ENCODE data around the gene HAUS6. TPM values are rescaled to one million over a fixed set of nuclear protein-coding genes. Genes with fewer than 3 reads are reported as not detected.

HAUS6 gene
- total and polyA plus RNA-seq, 4 donors: 1.9 to 10.1 (median 5.6) TPM

DNA sequence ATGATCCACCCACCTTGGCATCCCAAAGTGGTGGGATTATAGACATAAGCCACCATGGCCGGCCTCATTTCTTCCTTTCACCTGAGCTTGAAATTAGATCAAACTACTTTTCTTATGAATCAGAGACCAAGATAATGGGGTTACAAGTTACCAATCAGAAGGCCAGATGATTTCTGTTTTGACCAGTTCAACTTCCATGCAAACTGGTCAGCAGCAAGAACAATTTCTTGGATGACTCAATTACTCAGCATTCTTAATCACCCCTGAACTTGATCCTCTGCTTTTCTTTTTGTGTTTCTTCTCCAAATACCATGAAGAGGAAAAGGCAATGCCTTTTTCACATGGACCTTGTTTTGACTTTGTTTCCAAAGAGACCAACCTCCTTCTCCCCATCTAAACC, 34.6 kb upstream of the HAUS6 start:
- Histone ChIP-seq H3K27me3 (ENCODE audit: control insufficient read depth in 4 of 4, insufficient read depth in 4 of 4, low read length in 3 of 4) (no peaks in the 10 kb centered on the region), H3K27ac (ENCODE audit: low read depth in 1 of 2, low read length in 2 of 2) (no peak overlapping the region), H3K9ac (ENCODE audit: low read depth in 1 of 2, low read length in 2 of 2) (no peak overlapping the region), H3K36me3 (ENCODE audit: control insufficient read depth in 4 of 4, insufficient read depth in 3 of 4, low read depth in 1 of 4, low read length in 3 of 4) (no peaks in the 10 kb centered on the region), H3K9me3 (ENCODE audit: control insufficient read depth in 4 of 4, low read length in 3 of 4) (no peaks in the 10 kb centered on the region), H3K4me1 (ENCODE audit: control insufficient read depth in 4 of 4, insufficient read depth in 4 of 4, low read length in 3 of 4) (peaks cover 0 to 16% (median 2%) of the 10 kb centered on the region in 4 donors), H3K4me3 (ENCODE audit: low read depth in 1 of 3, low read length in 3 of 3) (no peak overlapping the region)
- 95% methylated on average over 1 of the region's 1 CpG for WGBS
- DNase-seq (ENCODE audit: low spot score): no peak
- no peak for TF ChIP-seq YY1 (IDR thresholded peaks at IDR 0.05)
- TF ChIP-seq EGR1 (IDR thresholded peaks at IDR 0.05; ENCODE audit: low read depth in 2 of 2): no peak
- no peak for TF ChIP-seq FOXA2 (IDR thresholded peaks at IDR 0.05)
- TF ChIP-seq, protein P1, sequence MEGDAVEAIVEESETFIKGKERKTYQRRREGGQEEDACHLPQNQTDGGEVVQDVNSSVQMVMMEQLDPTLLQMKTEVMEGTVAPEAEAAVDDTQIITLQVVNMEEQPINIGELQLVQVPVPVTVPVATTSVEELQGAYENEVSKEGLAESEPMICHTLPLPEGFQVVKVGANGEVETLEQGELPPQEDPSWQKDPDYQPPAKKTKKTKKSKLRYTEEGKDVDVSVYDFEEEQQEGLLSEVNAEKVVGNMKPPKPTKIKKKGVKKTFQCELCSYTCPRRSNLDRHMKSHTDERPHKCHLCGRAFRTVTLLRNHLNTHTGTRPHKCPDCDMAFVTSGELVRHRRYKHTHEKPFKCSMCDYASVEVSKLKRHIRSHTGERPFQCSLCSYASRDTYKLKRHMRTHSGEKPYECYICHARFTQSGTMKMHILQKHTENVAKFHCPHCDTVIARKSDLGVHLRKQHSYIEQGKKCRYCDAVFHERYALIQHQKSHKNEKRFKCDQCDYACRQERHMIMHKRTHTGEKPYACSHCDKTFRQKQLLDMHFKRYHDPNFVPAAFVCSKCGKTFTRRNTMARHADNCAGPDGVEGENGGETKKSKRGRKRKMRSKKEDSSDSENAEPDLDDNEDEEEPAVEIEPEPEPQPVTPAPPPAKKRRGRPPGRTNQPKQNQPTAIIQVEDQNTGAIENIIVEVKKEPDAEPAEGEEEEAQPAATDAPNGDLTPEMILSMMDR (IDR thresholded peaks at IDR 0.05; ENCODE audit: low read depth, low read length, missing input control): no peak
- no peak for TF ChIP-seq JUND (IDR thresholded peaks at IDR 0.05)
- no peak for TF ChIP-seq RAD21 (IDR thresholded peaks at IDR 0.05)
- TF ChIP-seq, protein P2, sequence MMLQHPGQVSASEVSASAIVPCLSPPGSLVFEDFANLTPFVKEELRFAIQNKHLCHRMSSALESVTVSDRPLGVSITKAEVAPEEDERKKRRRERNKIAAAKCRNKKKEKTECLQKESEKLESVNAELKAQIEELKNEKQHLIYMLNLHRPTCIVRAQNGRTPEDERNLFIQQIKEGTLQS (IDR thresholded peaks at IDR 0.05): no peak
- no peak for TF ChIP-seq GABPA (IDR thresholded peaks at IDR 0.05 in 1 of 2, conservative IDR thresholded peaks at IDR 0.05 in 1 of 2)
- TF ChIP-seq, protein P3, sequence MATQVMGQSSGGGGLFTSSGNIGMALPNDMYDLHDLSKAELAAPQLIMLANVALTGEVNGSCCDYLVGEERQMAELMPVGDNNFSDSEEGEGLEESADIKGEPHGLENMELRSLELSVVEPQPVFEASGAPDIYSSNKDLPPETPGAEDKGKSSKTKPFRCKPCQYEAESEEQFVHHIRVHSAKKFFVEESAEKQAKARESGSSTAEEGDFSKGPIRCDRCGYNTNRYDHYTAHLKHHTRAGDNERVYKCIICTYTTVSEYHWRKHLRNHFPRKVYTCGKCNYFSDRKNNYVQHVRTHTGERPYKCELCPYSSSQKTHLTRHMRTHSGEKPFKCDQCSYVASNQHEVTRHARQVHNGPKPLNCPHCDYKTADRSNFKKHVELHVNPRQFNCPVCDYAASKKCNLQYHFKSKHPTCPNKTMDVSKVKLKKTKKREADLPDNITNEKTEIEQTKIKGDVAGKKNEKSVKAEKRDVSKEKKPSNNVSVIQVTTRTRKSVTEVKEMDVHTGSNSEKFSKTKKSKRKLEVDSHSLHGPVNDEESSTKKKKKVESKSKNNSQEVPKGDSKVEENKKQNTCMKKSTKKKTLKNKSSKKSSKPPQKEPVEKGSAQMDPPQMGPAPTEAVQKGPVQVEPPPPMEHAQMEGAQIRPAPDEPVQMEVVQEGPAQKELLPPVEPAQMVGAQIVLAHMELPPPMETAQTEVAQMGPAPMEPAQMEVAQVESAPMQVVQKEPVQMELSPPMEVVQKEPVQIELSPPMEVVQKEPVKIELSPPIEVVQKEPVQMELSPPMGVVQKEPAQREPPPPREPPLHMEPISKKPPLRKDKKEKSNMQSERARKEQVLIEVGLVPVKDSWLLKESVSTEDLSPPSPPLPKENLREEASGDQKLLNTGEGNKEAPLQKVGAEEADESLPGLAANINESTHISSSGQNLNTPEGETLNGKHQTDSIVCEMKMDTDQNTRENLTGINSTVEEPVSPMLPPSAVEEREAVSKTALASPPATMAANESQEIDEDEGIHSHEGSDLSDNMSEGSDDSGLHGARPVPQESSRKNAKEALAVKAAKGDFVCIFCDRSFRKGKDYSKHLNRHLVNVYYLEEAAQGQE (IDR thresholded peaks at IDR 0.05): no peak
- TF ChIP-seq RXRA (IDR thresholded peaks at IDR 0.05): no peak
- no peak for TF ChIP-seq SP1 (IDR thresholded peaks at IDR 0.05)

DNA sequence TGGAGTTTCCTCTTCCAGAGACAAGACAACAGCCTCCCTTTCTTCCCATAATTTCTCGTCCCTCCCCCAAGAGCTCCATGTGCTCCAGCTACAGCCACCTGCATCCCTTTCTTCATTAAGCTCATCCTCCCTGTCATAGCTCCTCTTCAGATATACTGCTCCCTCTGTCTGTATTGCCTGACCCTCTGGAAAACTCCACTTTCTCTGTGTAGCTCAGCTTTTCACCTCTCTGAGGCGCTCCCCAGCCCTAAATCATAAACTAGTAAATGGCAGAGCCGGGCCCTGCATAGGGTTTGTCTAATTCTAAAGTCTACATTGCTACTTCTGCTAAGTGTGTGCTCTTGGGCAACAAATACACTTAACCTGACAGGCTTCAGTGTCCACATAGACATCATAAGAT, 33.4 kb upstream of the HAUS6 start:
- WGBS: 80% methylated on average over 3 of the region's 3 CpGs

More for the DNA sequence above, 33.4 kb upstream of the HAUS6 start:
- Histone ChIP-seq H3K9me3 (ENCODE audit: control insufficient read depth in 4 of 4, low read length in 3 of 4) (no peaks in the 10 kb centered on the region), H3K27ac (ENCODE audit: low read depth in 1 of 2, low read length in 2 of 2) (no peak overlapping the region), H3K27me3 (ENCODE audit: control insufficient read depth in 4 of 4, insufficient read depth in 4 of 4, low read length in 3 of 4) (no peaks in the 10 kb centered on the region), H3K4me1 (ENCODE audit: control insufficient read depth in 4 of 4, insufficient read depth in 4 of 4, low read length in 3 of 4) (peaks cover 0 to 8% (median 1%) of the 10 kb centered on the region in 4 donors), H3K4me3 (ENCODE audit: low read depth in 1 of 3, low read length in 3 of 3) (no peak overlapping the region), H3K9ac (ENCODE audit: low read depth in 1 of 2, low read length in 2 of 2) (no peak overlapping the region), H3K36me3 (ENCODE audit: control insufficient read depth in 4 of 4, insufficient read depth in 3 of 4, low read depth in 1 of 4, low read length in 3 of 4) (no peaks in the 10 kb centered on the region)
- no peak for DNase-seq (ENCODE audit: low spot score)
- TF ChIP-seq, protein P2 (IDR thresholded peaks at IDR 0.05): no peak
- TF ChIP-seq, protein P1 (IDR thresholded peaks at IDR 0.05; ENCODE audit: low read depth, low read length, missing input control): no peak
- TF ChIP-seq RXRA (IDR thresholded peaks at IDR 0.05) (no peak), YY1 (IDR thresholded peaks at IDR 0.05) (no peak), FOXA2 (IDR thresholded peaks at IDR 0.05) (no peak), HNF4A (conservative IDR thresholded peaks at IDR 0.05) (no peak), RAD21 (IDR thresholded peaks at IDR 0.05) (no peak), GABPA (IDR thresholded peaks at IDR 0.05 in 1 of 2, conservative IDR thresholded peaks at IDR 0.05 in 1 of 2) (no peak), HNF4G (IDR thresholded peaks at IDR 0.05) (no peak), SP1 (IDR thresholded peaks at IDR 0.05) (no peak), NR2F2 (IDR thresholded peaks at IDR 0.05) (no peak), EGR1 (IDR thresholded peaks at IDR 0.05; ENCODE audit: low read depth in 2 of 2) (no peak)
- TF ChIP-seq, protein P4, sequence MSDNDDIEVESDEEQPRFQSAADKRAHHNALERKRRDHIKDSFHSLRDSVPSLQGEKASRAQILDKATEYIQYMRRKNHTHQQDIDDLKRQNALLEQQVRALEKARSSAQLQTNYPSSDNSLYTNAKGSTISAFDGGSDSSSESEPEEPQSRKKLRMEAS (IDR thresholded peaks at IDR 0.05): no peak
- TF ChIP-seq, protein P3 (IDR thresholded peaks at IDR 0.05): no peak
- TF ChIP-seq, protein P5, sequence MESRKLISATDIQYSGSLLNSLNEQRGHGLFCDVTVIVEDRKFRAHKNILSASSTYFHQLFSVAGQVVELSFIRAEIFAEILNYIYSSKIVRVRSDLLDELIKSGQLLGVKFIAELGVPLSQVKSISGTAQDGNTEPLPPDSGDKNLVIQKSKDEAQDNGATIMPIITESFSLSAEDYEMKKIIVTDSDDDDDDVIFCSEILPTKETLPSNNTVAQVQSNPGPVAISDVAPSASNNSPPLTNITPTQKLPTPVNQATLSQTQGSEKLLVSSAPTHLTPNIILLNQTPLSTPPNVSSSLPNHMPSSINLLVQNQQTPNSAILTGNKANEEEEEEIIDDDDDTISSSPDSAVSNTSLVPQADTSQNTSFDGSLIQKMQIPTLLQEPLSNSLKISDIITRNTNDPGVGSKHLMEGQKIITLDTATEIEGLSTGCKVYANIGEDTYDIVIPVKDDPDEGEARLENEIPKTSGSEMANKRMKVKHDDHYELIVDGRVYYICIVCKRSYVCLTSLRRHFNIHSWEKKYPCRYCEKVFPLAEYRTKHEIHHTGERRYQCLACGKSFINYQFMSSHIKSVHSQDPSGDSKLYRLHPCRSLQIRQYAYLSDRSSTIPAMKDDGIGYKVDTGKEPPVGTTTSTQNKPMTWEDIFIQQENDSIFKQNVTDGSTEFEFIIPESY (IDR thresholded peaks at IDR 0.05): no peak
